Spleen (tissue), 11 donors: ENCODE measurements around the gene RRAS2. TPM values are rescaled to one million over a fixed set of nuclear protein-coding genes. Genes with fewer than 3 reads are reported as not detected.

Source experiments
- DNase-seq: peaks from one replicate; pipeline ENCODE4 v3.0.0-alpha.2; 2020
- H3K27ac ChIP-seq, 8 donors: fragments of 200-600 bp; sonication (generic) in 7 of 8; 1 replicate in 4 of 8; 2 replicates in 4 of 8; pipeline versions ENCODE4 v1.5.0 to v1.8.0; 2016 to 2021; ENCODE audit warnings: inconsistent platforms in 4 of 8, mild to moderate bottlenecking in 4 of 8, moderate library complexity in 1 of 8
- H3K27me3 ChIP-seq, 7 donors: fragments of 200-600 bp; sonication (generic) in 6 of 7; replicated peaks in 1 of 7; 1 replicate in 4 of 7; 2 replicates in 3 of 7; pipeline versions ENCODE4 v1.5.0 to v1.8.0; 2016 to 2021; ENCODE audit warnings: inconsistent platforms in 3 of 7, mild to moderate bottlenecking in 1 of 7
- H3K36me3 ChIP-seq, 6 donors: fragments of 200-600 bp; sonication (generic) in 5 of 6; 1 replicate in 4 of 6; 2 replicates in 2 of 6; pipeline versions ENCODE4 v1.5.0 to v1.8.0; 2016 to 2021; ENCODE audit warnings: inconsistent platforms in 2 of 6
- H3K4me1 ChIP-seq, 6 donors: fragments of 200-600 bp; sonication (generic) in 5 of 6; 1 replicate in 3 of 6; 2 replicates in 3 of 6; pipeline versions ENCODE4 v1.5.0 to v1.8.0; 2016 to 2021; ENCODE audit warnings: inconsistent platforms in 3 of 6
- H3K4me3 ChIP-seq, 8 donors: fragments of 200-600 bp; sonication (generic) in 7 of 8; 1 replicate in 4 of 8; 2 replicates in 4 of 8; pipeline versions ENCODE4 v1.5.0 to v1.8.0; 2016 to 2021; ENCODE audit warnings: inconsistent platforms in 4 of 8, mild to moderate bottlenecking in 4 of 8, moderate library complexity in 2 of 8
- H3K9me3 ChIP-seq, 8 donors: fragments of 200-600 bp; sonication (generic) in 7 of 8; 1 replicate in 4 of 8; 2 replicates in 4 of 8; pipeline versions ENCODE4 v1.5.0 to v1.8.0; 2016 to 2021; ENCODE audit warnings: inconsistent platforms in 4 of 8
- POLR2A ChIP-seq, 3 donors: fragments of 450-650 bp; IDR thresholded peaks; one replicate each; pipeline ENCODE4 v1.5.1; 2017; ENCODE audit warnings: antibody characterized with exemption in 3 of 3, mild to moderate bottlenecking in 1 of 3
- POLR2AphosphoS5 ChIP-seq, 3 donors: sonication (generic); formaldehyde crosslinking; IDR thresholded peaks; one replicate each; pipeline ENCODE4 v1.5.1; 2017; ENCODE audit warnings: antibody characterized with exemption in 3 of 3
- WGBS, 5 donors: extraction: QIAGEN DNeasy Blood & Tissue Kit in 3 of 5; methylation state at CpG; one replicate each; pipeline versions ENCODE4 v1.1.5 to v1.1.7; 2013 to 2018; 5-methylcytosine and 5-hydroxymethylcytosine counted together
- intact Hi-C: fragments of 100-400 bp; cut with DNase I; formaldehyde crosslinking; loops from one replicate; pipeline ENCODE4 v1.15.0; 2023; ENCODE audit warnings: low total_unique reads
- polyA plus RNA-seq, 3 donors: library from polyadenylated mRNA; stranded (reverse); fragments of 200-250 nt; gene quantifications; one replicate each; pipeline ENCODE4 v1.2.1, GENCODE V29; 2013
- total RNA-seq, 7 donors: library from RNA; depleted of rRNA in 3 of 7; stranded (reverse); fragments of >200 nt in 3 of 7; fragmentation: NEBNext Ultra II Directional in 4 of 7; extraction: Animal tissue kit (Norgen Biotek cat#: 25700) in 4 of 7; gene quantifications; one replicate each; pipeline versions ENCODE4 v1.1.0 to v1.2.1, GENCODE V29; 2016 to 2021
- TF ChIP-seq, protein P1 (sequence below), 11 experiments: fragments of 200-600 bp in 7 of 11; fragments of 450-650 bp in 4 of 11; sonication (generic) in 4 of 11; IDR thresholded peaks in 8 of 11; conservative IDR thresholded peaks in 3 of 11; 1 replicate in 7 of 11; 2 replicates in 4 of 11; pipeline versions ENCODE4 v1.4.0 to v1.8.0; 2016 to 2021; ENCODE audit warnings: antibody characterized with exemption in 11 of 11, inconsistent platforms in 4 of 11, mild to moderate bottlenecking in 1 of 11
- donor health status: healthy with polysubstance abuse.
- donor health status: DM: no; HTN: no; CAD: no; lungs with moderate emphysema.
- donor health status: DM: no; HTN: no; CAD: no.
- donor health status: Bipolar disorder and iron deficiency.
- donor health status: healthy.
- donor health status: DM: no; HTN: no; CAD: no.
- donor health status: DM: yes; HTN: yes; CAD: no.

Gene RRAS2
- total and polyA plus RNA-seq, 10 donors: 23.7 to 45.8 (median 36.9) TPM

DNA sequence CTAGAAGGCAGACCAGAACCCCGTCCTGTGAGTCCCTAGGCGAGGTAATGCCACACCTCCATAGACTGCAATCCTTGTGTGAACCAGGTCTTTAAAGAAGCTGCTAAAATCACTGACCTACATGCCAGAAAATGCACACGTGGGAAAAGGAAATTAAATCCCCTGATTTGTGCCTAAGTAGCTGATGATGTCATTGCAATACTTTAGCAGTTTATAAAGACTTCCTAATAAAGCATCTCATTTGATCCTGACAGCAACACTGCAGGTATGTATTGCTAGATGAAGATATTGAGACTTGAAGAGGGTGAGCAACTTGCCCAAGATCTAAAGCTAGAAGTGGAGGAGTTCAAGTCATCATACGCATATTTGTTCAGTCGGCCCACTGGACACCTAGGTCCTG is 107.2 kb downstream of the RRAS2 start:
- Histone ChIP-seq H3K27me3 (peaks cover 0 to 35% (median 0%) of the 10 kb centered on the region in 7 donors), H3K36me3 (no peaks in the 10 kb centered on the region), H3K27ac (no peak overlapping the region), H3K4me3 (no peak overlapping the region), H3K4me1 (peaks cover 9 to 26% (median 16%) of the 10 kb centered on the region in 6 donors), H3K9me3 (no peaks in the 10 kb centered on the region)
- intact Hi-C loops: no loop called here
- DNase-seq: no peak
- WGBS, 5 donors: 44 to 83% (median 75%) methylated on average over 5 of the region's 5 CpGs
- TF ChIP-seq, protein P1, sequence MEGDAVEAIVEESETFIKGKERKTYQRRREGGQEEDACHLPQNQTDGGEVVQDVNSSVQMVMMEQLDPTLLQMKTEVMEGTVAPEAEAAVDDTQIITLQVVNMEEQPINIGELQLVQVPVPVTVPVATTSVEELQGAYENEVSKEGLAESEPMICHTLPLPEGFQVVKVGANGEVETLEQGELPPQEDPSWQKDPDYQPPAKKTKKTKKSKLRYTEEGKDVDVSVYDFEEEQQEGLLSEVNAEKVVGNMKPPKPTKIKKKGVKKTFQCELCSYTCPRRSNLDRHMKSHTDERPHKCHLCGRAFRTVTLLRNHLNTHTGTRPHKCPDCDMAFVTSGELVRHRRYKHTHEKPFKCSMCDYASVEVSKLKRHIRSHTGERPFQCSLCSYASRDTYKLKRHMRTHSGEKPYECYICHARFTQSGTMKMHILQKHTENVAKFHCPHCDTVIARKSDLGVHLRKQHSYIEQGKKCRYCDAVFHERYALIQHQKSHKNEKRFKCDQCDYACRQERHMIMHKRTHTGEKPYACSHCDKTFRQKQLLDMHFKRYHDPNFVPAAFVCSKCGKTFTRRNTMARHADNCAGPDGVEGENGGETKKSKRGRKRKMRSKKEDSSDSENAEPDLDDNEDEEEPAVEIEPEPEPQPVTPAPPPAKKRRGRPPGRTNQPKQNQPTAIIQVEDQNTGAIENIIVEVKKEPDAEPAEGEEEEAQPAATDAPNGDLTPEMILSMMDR (IDR thresholded peaks at IDR 0.05 in 8 of 11, conservative IDR thresholded peaks at IDR 0.05 in 3 of 11): no peak
- TF ChIP-seq POLR2AphosphoS5 (IDR thresholded peaks at IDR 0.05): no peak
- no peak for TF ChIP-seq POLR2A (IDR thresholded peaks at IDR 0.05)

DNA sequence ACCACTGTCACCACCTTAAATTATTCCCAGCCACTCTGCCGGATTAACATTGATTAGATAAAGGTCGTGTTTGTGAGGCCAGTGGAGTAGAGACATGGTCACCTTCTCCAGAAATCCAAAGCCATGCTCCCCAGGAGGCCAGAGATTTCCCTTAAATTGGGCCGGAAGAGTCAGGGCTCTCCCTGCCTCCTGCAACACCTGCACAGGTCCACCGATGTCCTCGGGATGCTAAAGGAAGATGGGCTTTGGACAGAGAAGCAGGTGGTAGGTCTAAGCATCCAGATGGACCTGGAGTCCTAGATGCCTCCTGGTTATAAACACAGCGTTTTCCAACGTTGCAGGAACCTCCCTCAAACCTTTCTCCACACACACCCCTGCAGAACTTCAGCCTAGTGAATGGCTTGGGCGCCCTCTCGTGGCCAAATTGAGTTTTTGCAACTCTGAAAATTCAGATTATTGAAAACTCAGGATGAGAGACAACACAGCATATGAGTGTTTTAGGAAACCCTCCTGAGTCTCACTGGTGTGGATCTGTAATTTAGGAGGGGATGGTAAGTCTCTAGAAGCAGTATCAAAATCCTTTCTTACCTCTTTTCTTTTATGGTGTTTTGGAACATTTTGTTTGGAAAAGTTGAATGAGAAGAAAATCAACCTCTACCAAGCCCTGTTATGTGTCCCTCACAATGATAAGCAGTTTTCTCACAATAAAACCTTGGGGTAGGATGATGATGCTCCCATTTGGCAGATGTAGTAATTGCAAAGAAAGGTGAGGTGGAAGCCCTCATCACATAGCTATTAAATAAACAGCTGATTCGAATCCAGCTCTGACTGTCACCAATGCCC is 109.6 kb downstream of the RRAS2 start:
- Histone ChIP-seq H3K27me3 (peaks cover 0 to 35% (median 0%) of the 10 kb centered on the region in 7 donors), H3K9me3 (no peaks in the 10 kb centered on the region), H3K27ac (no peak overlapping the region), H3K36me3 (no peaks in the 10 kb centered on the region), H3K4me1 (peaks cover 9 to 26% (median 16%) of the 10 kb centered on the region in 6 donors), H3K4me3 (peak overlapping the region in 1 of 8 donors; percentile 36)
- peak; percentile 86 for DNase-seq
- 20 to 25% (median 22%) methylated on average over 10 of the region's 10 CpGs for WGBS, 5 donors
- intact Hi-C loops: loop anchor here (5.0 kb wide), 2 partner anchors 292 to 477 kb away; no protein-coding TSS in a partner anchor
- TF ChIP-seq POLR2A (IDR thresholded peaks at IDR 0.05) (no peak), POLR2AphosphoS5 (IDR thresholded peaks at IDR 0.05) (no peak)
- TF ChIP-seq, protein P1 (IDR thresholded peaks at IDR 0.05 in 8 of 11, conservative IDR thresholded peaks at IDR 0.05 in 3 of 11): peak; percentile 57 to 86 (median 78)

DNA sequence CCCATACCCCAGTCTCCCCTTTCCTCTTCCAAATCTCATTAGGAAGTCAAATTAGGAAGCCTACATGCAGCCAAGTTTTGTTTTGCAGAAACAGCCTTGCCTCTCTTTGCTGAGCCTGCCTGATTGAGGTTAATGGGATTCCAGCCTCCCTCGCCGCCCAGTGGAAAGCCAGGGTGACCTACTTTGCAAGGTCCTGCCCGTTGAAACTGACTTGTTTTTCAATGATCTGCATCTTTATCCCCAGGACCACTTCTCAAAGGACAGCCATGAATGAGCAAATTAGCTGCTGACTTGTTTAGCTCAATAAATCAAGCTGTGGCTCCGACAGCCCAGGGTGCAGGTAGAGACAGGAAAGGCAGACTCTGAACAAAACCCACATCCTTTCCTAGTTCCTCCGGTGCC is 110.4 kb downstream of the RRAS2 start:
- 6 to 17% (median 14%) methylated on average over 5 of the region's 5 CpGs for WGBS, 5 donors
- no peaks in the 10 kb centered on the region for H3K36me3 ChIP-seq
- H3K4me3 ChIP-seq: peak overlapping the region in 1 of 8 donors; percentile 36
- H3K4me1 ChIP-seq: peaks cover 9 to 26% (median 16%) of the 10 kb centered on the region in 6 donors
- H3K9me3 ChIP-seq: no peaks in the 10 kb centered on the region
- no peak for DNase-seq
- H3K27ac ChIP-seq: no peak overlapping the region
- TF ChIP-seq POLR2AphosphoS5 (IDR thresholded peaks at IDR 0.05) (no peak), POLR2A (IDR thresholded peaks at IDR 0.05) (no peak)
- TF ChIP-seq, protein P1 (IDR thresholded peaks at IDR 0.05 in 8 of 11, conservative IDR thresholded peaks at IDR 0.05 in 3 of 11): peak in 1 of 11 experiments; percentile 5
- intact Hi-C loops: loop anchor here (5.0 kb wide), 2 partner anchors 291 to 476 kb away; no protein-coding TSS in a partner anchor
- H3K27me3 ChIP-seq: peaks cover 0 to 40% (median 0%) of the 10 kb centered on the region in 7 donors

DNA sequence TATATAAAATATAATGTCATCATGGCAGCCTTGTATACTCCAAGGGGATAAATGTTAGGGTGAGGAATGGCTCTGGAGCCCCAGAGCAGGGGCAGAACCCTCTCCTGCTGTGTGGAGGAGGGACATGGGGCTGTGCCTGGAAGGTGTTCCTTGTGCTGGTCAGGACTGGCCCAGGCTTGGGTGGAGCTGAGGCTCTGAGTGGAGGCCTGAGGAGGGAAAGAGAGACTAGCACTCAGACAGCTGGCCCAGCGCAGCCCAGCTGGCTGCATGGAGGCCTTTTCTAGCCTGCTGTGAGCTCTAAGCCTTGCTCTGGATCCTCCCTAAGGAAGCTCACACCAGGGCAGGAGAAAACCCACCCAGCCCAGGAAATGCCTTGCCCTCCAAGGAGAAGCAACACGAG is 113.5 kb downstream of the RRAS2 start:
- 45 to 82% (median 76%) methylated on average over 2 of the region's 2 CpGs for WGBS, 5 donors
- peaks cover 9 to 21% (median 16%) of the 10 kb centered on the region in 6 donors for H3K4me1 ChIP-seq
- intact Hi-C loops: loop anchor here (5.0 kb wide), 2 partner anchors 288 to 473 kb away; no protein-coding TSS in a partner anchor
- no peaks in the 10 kb centered on the region for H3K9me3 ChIP-seq
- peaks cover 0 to 33% (median 0%) of the 10 kb centered on the region in 7 donors for H3K27me3 ChIP-seq
- no peak overlapping the region for H3K27ac ChIP-seq
- H3K36me3 ChIP-seq: no peaks in the 10 kb centered on the region
- DNase-seq: no peak
- TF ChIP-seq POLR2A (IDR thresholded peaks at IDR 0.05) (no peak), POLR2AphosphoS5 (IDR thresholded peaks at IDR 0.05) (no peak)
- TF ChIP-seq, protein P1 (IDR thresholded peaks at IDR 0.05 in 8 of 11, conservative IDR thresholded peaks at IDR 0.05 in 3 of 11): no peak
- no peak overlapping the region for H3K4me3 ChIP-seq
